ENCODE results near the gene FTO.

FTO gene

DNA sequence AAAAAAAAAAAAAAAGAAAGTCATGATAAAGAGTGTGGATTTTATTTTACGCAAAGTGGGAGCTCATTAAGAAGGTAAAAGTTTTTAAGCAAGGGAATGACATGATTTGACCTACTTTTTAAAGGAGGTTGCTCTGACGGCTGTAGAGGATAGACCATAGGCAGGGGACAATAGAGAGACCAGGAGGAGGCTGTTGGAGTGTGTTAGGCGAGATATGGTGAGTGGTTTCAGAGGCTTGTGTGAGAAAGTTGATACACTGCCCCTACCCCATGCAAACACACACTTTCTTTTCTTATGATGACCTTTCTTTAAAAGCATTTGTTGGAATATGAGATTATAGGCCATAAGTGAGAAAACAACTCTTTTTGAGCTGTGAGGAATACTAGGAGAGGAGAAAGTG is 82.0 kb downstream of the FTO start:
- H2AFZ ChIP-seq (ENCODE audit: low read length), result no peak overlapping the region
- H3K4me1 ChIP-seq (ENCODE audit: low read length), result no peaks in the 10 kb centered on the region
- no peak overlapping the region for H3K27ac ChIP-seq (ENCODE audit: low read length)
- no peak overlapping the region for H3K4me3 ChIP-seq (ENCODE audit: low read length)
- H3K4me2 ChIP-seq (ENCODE audit: low read depth, low read length), result no peak overlapping the region
- no peaks in the 10 kb centered on the region for H3K27me3 ChIP-seq (replicated peaks; ENCODE audit: insufficient read depth, low read length)
- H3K79me2 ChIP-seq (ENCODE audit: low read length), result no peaks in the 10 kb centered on the region
- H3K9me3 ChIP-seq (replicated peaks; ENCODE audit: insufficient read depth, low read length), result no peaks in the 10 kb centered on the region
- no peaks in the 10 kb centered on the region for H3K36me3 ChIP-seq (replicated peaks; ENCODE audit: insufficient read depth, low read length)
- H4K20me1 ChIP-seq (ENCODE audit: insufficient read depth, low read length), result no peaks in the 10 kb centered on the region
- TF ChIP-seq EZH2 (optimal IDR thresholded peaks at IDR 0.05; ENCODE audit: low read depth, low read length), result no peak
- TF ChIP-seq, protein P1, sequence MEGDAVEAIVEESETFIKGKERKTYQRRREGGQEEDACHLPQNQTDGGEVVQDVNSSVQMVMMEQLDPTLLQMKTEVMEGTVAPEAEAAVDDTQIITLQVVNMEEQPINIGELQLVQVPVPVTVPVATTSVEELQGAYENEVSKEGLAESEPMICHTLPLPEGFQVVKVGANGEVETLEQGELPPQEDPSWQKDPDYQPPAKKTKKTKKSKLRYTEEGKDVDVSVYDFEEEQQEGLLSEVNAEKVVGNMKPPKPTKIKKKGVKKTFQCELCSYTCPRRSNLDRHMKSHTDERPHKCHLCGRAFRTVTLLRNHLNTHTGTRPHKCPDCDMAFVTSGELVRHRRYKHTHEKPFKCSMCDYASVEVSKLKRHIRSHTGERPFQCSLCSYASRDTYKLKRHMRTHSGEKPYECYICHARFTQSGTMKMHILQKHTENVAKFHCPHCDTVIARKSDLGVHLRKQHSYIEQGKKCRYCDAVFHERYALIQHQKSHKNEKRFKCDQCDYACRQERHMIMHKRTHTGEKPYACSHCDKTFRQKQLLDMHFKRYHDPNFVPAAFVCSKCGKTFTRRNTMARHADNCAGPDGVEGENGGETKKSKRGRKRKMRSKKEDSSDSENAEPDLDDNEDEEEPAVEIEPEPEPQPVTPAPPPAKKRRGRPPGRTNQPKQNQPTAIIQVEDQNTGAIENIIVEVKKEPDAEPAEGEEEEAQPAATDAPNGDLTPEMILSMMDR (IDR thresholded peaks at IDR 0.05; ENCODE audit: low read length), result no peak
- TF ChIP-seq EZH2phosphoT487 (IDR thresholded peaks at IDR 0.05; ENCODE audit: low read length), result no peak
- no peaks in the 10 kb centered on the region for H3K9me2 ChIP-seq (replicated peaks; ENCODE audit: insufficient read depth, low read length)
- H3F3A ChIP-seq (ENCODE audit: insufficient read depth, low read length), result no peaks in the 10 kb centered on the region
- no peak overlapping the region for H3K9ac ChIP-seq (ENCODE audit: low read length)
- no peak for DNase-seq

DNA sequence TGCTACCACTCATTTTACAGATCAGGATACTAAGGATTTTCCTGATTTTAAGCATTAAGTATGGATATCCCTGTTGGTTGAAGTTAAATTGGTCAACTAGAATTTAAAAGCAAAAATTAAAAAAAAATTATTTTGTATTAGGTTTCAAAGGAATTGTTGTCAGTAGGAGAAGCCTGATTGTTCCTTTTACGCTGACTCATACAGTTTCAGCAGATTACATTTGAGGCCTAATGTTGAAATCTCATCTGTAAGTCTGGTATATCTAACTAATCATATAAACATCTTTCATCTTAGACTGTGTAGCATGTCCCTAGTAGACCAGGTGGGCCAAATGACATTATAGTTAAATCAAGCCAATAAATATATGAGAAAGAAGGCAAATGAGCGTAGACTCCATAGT is 83.5 kb downstream of the FTO start:
- no peak overlapping the region for H3K27ac ChIP-seq (ENCODE audit: low read length)
- no peaks in the 10 kb centered on the region for H3K79me2 ChIP-seq (ENCODE audit: low read length)
- H3K36me3 ChIP-seq (replicated peaks; ENCODE audit: insufficient read depth, low read length), result no peaks in the 10 kb centered on the region
- H3K27me3 ChIP-seq (replicated peaks; ENCODE audit: insufficient read depth, low read length), result no peaks in the 10 kb centered on the region
- no peaks in the 10 kb centered on the region for H3F3A ChIP-seq (ENCODE audit: insufficient read depth, low read length)
- TF ChIP-seq, protein P1 (IDR thresholded peaks at IDR 0.05; ENCODE audit: low read length), result no peak
- TF ChIP-seq EZH2phosphoT487 (IDR thresholded peaks at IDR 0.05; ENCODE audit: low read length), result no peak
- TF ChIP-seq EZH2 (optimal IDR thresholded peaks at IDR 0.05; ENCODE audit: low read depth, low read length), result no peak
- H3K4me1 ChIP-seq (ENCODE audit: low read length), result no peaks in the 10 kb centered on the region
- H3K4me3 ChIP-seq (ENCODE audit: low read length), result no peak overlapping the region
- no peak overlapping the region for H2AFZ ChIP-seq (ENCODE audit: low read length)
- no peaks in the 10 kb centered on the region for H3K9me3 ChIP-seq (replicated peaks; ENCODE audit: insufficient read depth, low read length)
- H3K9ac ChIP-seq (ENCODE audit: low read length), result no peak overlapping the region
- H3K9me2 ChIP-seq (replicated peaks; ENCODE audit: insufficient read depth, low read length), result no peaks in the 10 kb centered on the region
- no peak overlapping the region for H3K4me2 ChIP-seq (ENCODE audit: low read depth, low read length)
- no peaks in the 10 kb centered on the region for H4K20me1 ChIP-seq (ENCODE audit: insufficient read depth, low read length)
- no peak for DNase-seq

DNA sequence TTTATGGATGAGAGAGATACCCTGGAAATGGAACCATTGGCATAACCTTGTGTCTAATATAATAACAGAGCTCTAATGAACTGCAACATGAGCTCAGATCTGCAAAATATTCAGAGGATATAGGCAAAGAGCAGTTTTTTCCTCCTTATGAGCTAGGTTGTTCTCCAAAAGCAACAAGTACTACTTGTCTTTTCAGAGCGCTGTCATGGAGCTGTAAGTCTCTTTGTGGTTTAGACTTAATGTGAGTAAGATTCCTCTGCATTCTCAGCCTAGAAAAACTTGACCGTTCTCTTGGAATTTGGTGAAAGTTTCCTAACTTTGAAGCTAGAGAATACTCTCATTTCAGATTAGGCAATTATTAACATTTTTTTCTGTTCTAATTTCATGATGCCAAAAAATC is 85.2 kb downstream of the FTO start:
- no peaks in the 10 kb centered on the region for H3K27me3 ChIP-seq (replicated peaks; ENCODE audit: insufficient read depth, low read length)

More for the DNA sequence above, 85.2 kb downstream of the FTO start:
- DNase-seq, result no peak
- H2AFZ ChIP-seq (ENCODE audit: low read length), result no peak overlapping the region
- no peak overlapping the region for H3K27ac ChIP-seq (ENCODE audit: low read length)
- H3K4me3 ChIP-seq (ENCODE audit: low read length), result no peak overlapping the region
- H3K9me2 ChIP-seq (replicated peaks; ENCODE audit: insufficient read depth, low read length), result no peaks in the 10 kb centered on the region
- H3F3A ChIP-seq (ENCODE audit: insufficient read depth, low read length), result no peaks in the 10 kb centered on the region
- H3K36me3 ChIP-seq (replicated peaks; ENCODE audit: insufficient read depth, low read length), result no peaks in the 10 kb centered on the region
- H3K79me2 ChIP-seq (ENCODE audit: low read length), result no peaks in the 10 kb centered on the region
- TF ChIP-seq EZH2 (optimal IDR thresholded peaks at IDR 0.05; ENCODE audit: low read depth, low read length), result no peak
- no peak for TF ChIP-seq EZH2phosphoT487 (IDR thresholded peaks at IDR 0.05; ENCODE audit: low read length)
- TF ChIP-seq, protein P1 (IDR thresholded peaks at IDR 0.05; ENCODE audit: low read length), result no peak
- H3K9me3 ChIP-seq (replicated peaks; ENCODE audit: insufficient read depth, low read length), result no peaks in the 10 kb centered on the region
- H3K4me1 ChIP-seq (ENCODE audit: low read length), result no peaks in the 10 kb centered on the region
- H4K20me1 ChIP-seq (ENCODE audit: insufficient read depth, low read length), result no peaks in the 10 kb centered on the region
- H3K4me2 ChIP-seq (ENCODE audit: low read depth, low read length), result no peak overlapping the region
- H3K9ac ChIP-seq (ENCODE audit: low read length), result no peak overlapping the region
